IgD-negative memory B cell (primary cell): ENCODE results near the gene LARP6. TPM values are rescaled to one million over a fixed set of nuclear protein-coding genes. Genes with fewer than 3 reads are reported as not detected.

ENCODE experiments used
- H3K27ac Mint-ChIP-seq, 3 donors: one replicate each; pipeline ENCODE4 v1.8.0; 2020 to 2022; ENCODE audit warnings: mild to moderate bottlenecking in 3 of 3, mixed read lengths in 3 of 3, moderate library complexity in 1 of 3
- H3K27me3 Mint-ChIP-seq: one replicate; pipeline ENCODE4 v1.8.0; 2021; ENCODE audit warnings: mixed read lengths
- H3K36me3 Mint-ChIP-seq: one replicate; pipeline ENCODE4 v1.8.0; 2020; ENCODE audit warnings: mild to moderate bottlenecking, mixed read lengths
- H3K4me1 Mint-ChIP-seq, 3 donors: one replicate each; pipeline ENCODE4 v1.8.0; 2020 to 2022; ENCODE audit warnings: mixed read lengths in 3 of 3, mild to moderate bottlenecking in 1 of 3
- H3K4me3 Mint-ChIP-seq, 4 donors: one replicate each; pipeline ENCODE4 v1.8.0; 2020 to 2022; ENCODE audit warnings: mild to moderate bottlenecking in 4 of 4, mixed read lengths in 4 of 4, moderate library complexity in 3 of 4
- H3K9me3 Mint-ChIP-seq, 3 donors: one replicate each; pipeline ENCODE4 v1.8.0; 2020 to 2021; ENCODE audit warnings: mixed read lengths in 3 of 3, mild to moderate bottlenecking in 1 of 3
- polyA plus RNA-seq: library from polyadenylated mRNA; unstranded; fragments of 300-500 nt; fragmentation: Illumina TruSeq; gene quantifications from one replicate; pipeline ENCODE4 v1.2.3, GENCODE V29; 2021

Gene LARP6
- polyA plus RNA-seq, 1 donor from 2014 or later = not detected

GRCh38 chr15:70852501-70853317 lies 1.2 kb downstream of the LARP6 start:
- H3K9me3 Mint-ChIP-seq = no peaks in the 10 kb centered on the region
- no peaks in the 10 kb centered on the region for H3K36me3 Mint-ChIP-seq
- H3K4me3 Mint-ChIP-seq = peak overlapping the region in 3 of 4 donors; percentile 21 to 82 (median 55)
- H3K27me3 Mint-ChIP-seq = peaks cover 53% of the 10 kb centered on the region
- peaks cover 0 to 5% (median 5%) of the 10 kb centered on the region in 3 donors for H3K4me1 Mint-ChIP-seq
- no peak overlapping the region for H3K27ac Mint-ChIP-seq

DNA sequence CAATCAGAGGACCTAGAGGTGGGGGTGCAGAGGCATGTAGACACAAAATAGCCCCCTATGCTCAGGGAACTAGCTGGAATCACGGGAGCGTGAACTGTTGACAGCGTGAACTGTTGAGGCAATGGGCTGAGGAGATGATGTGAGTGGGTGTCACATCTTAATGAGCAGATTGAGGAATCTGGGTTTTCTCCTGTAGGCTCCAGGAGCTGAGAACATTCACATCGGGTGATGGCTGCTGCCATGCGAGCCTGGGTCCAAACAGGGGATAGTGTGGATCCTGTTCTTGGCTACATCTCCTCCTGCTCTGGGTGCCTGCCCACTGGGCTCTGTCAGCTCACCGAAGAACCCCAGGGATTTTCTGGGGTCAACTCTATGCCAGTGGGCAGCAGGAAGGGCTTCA lies 2.1 kb downstream of the LARP6 start:
- Mint-ChIP-seq H3K36me3 (no peaks in the 10 kb centered on the region), H3K9me3 (no peaks in the 10 kb centered on the region), H3K4me1 (peaks cover 0 to 5% (median 5%) of the 10 kb centered on the region in 3 donors), H3K4me3 (peak overlapping the region in 1 of 4 donors; percentile 0), H3K27ac (no peak overlapping the region), H3K27me3 (peaks cover 56% of the 10 kb centered on the region)

- Mint-ChIP-seq H3K27me3 (peaks cover 17% of the 10 kb centered on the region), H3K36me3 (peaks cover 2% of the 10 kb centered on the region), H3K27ac (peak overlapping the region in 1 of 3 donors; percentile 41), H3K4me1 (no peaks in the 10 kb centered on the region), H3K4me3 (no peak overlapping the region), H3K9me3 (peaks cover 0 to 2% (median 0%) of the 10 kb centered on the region in 3 donors)
Measured at GRCh38 chr15:70845602-70846360, 8.2 kb downstream of the LARP6 start.

DNA sequence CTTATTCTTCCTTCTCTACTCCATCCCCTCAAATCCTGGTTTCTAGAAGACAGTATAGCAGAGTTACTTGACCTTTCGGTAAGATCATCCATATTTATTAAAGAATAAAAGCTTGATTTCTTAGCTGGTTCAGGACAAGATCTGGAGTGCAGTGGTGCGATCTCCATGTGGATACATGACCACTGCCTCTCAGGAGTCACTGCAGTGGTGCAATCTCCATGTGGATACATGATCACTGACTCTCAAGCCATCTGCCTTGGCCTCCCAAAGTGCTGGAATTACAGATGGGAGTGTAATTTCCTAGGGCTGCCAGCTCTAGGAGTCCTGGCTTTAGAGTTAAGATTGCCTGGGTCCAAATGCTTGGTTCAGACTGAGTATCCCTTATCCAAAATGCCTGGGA lies 16.5 kb downstream of the LARP6 start:
- Mint-ChIP-seq H3K4me3 (no peak overlapping the region), H3K36me3 (peaks cover 6% of the 10 kb centered on the region), H3K4me1 (no peaks in the 10 kb centered on the region), H3K27ac (no peak overlapping the region), H3K27me3 (no peaks in the 10 kb centered on the region), H3K9me3 (peaks cover 0 to under 1% (median 0%) of the 10 kb centered on the region in 3 donors)

DNA sequence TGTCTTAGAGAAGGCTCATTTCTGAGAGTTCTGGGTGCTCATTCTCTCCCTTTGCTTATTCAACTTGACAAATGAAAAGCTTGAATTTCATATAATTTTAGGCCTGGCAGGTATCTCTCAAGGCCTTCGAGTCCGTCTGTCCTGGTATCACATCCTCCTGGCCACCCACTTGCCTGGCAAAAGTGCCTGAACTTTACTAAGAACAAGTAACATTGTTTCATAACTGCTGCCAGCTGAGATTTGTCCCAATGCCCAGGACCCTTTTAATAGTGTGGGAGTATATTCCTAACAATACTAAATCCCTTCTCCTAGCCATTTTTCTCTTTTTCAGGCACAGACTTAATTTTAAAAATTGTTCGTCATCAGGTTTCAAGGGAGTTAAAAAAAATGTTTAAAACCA lies 18.1 kb downstream of the LARP6 start:
- H3K27me3 Mint-ChIP-seq = no peaks in the 10 kb centered on the region
- peak overlapping the region in 1 of 3 donors; percentile 54 for H3K27ac Mint-ChIP-seq
- H3K4me3 Mint-ChIP-seq = no peak overlapping the region

GRCh38 chr15:70835415-70835814 lies 18.5 kb downstream of the LARP6 start:
- Mint-ChIP-seq H3K4me1 (no peaks in the 10 kb centered on the region), H3K27me3 (no peaks in the 10 kb centered on the region), H3K36me3 (peaks cover 5% of the 10 kb centered on the region), H3K27ac (no peak overlapping the region), H3K9me3 (peaks cover 0 to 2% (median 0%) of the 10 kb centered on the region in 3 donors), H3K4me3 (no peak overlapping the region)

More for the DNA sequence above, 18.1 kb downstream of the LARP6 start:
- H3K9me3 Mint-ChIP-seq = peaks cover 0 to 2% (median 0%) of the 10 kb centered on the region in 3 donors
- H3K36me3 Mint-ChIP-seq = peaks cover 5% of the 10 kb centered on the region
- no peaks in the 10 kb centered on the region for H3K4me1 Mint-ChIP-seq

- H3K27ac Mint-ChIP-seq = no peak overlapping the region
- H3K4me1 Mint-ChIP-seq = no peaks in the 10 kb centered on the region
- H3K36me3 Mint-ChIP-seq = peaks cover 5% of the 10 kb centered on the region
- no peaks in the 10 kb centered on the region for H3K27me3 Mint-ChIP-seq
- H3K4me3 Mint-ChIP-seq = no peak overlapping the region
- H3K9me3 Mint-ChIP-seq = peaks cover 0 to 2% (median 0%) of the 10 kb centered on the region in 3 donors
Measured at GRCh38 chr15:70834999-70835398, 19.0 kb downstream of the LARP6 start.

- Mint-ChIP-seq H3K27me3 (no peaks in the 10 kb centered on the region), H3K4me1 (no peaks in the 10 kb centered on the region), H3K27ac (no peak overlapping the region), H3K9me3 (peaks cover 0 to 2% (median 0%) of the 10 kb centered on the region in 3 donors), H3K4me3 (no peak overlapping the region), H3K36me3 (peaks cover 5% of the 10 kb centered on the region)
Measured at GRCh38 chr15:70833861-70834765, 19.8 kb downstream of the LARP6 start.

DNA sequence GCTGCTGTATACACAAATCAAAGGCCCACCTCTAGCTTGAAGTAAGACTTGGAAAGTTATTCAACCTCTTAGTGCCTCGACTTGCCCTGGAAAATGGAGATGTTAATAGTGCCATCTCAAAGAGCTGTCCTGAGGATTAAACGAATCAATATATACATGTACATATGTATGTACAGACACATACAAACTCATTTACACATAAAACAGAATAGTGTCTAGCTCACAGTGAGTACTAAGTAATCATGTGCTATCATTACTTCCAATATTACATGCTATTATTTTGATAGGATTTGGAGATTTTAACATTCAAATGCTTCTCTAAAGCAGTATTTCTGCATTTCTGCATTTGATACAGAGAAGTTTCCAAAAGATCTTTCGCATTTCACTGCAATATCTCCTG lies 20.5 kb downstream of the LARP6 start:
- Mint-ChIP-seq H3K4me3 (no peak overlapping the region), H3K27me3 (no peaks in the 10 kb centered on the region)

GRCh38 chr15:70832176-70832575 lies 21.8 kb downstream of the LARP6 start:
- Mint-ChIP-seq H3K36me3 (peaks cover 5% of the 10 kb centered on the region), H3K9me3 (peaks cover 0 to 2% (median 0%) of the 10 kb centered on the region in 3 donors), H3K27ac (no peak overlapping the region)

More for the DNA sequence above, 20.5 kb downstream of the LARP6 start:
- H3K9me3 Mint-ChIP-seq = peaks cover 0 to 2% (median 0%) of the 10 kb centered on the region in 3 donors
- no peak overlapping the region for H3K27ac Mint-ChIP-seq
- no peaks in the 10 kb centered on the region for H3K4me1 Mint-ChIP-seq
- peaks cover 5% of the 10 kb centered on the region for H3K36me3 Mint-ChIP-seq

DNA sequence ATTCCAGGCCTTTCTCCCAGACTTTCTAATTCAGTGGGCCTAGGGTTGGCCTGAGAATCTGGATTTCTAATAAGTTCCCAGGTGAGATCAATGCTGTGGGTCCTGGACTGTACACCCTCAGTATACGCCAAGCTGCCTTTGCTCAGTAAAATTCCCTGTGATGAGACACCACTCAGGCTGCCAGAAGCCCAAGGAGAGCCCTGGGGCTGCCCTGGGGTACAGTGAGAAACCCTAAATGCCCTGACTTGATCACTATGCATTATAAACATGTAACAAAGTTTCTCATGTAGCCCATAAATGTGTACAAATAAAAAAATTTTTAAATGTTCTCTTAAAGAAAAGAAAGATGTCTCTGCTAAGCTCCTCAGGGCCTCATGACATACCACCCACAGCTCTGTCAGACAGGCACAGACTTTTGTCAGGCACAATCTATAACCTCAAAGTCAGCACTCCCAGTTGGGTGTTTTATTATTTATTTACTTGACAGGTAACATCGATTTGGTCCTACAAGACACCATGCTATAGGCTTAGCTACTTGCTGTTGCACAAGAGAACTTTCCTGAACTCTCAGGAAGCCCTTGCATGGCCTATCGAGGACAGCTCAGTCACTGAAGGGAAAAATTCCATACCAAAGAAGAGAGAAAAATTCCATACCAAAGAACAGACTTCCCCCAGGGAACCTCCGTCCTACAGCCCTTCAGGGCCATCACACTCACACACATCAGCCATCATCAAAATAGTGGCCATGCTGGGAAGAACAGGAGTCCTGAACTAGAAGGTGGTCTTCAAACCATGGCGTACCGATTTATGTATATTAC lies 22.7 kb downstream of the LARP6 start:
- Mint-ChIP-seq H3K27ac (no peak overlapping the region), H3K36me3 (peaks cover 2% of the 10 kb centered on the region), H3K27me3 (peaks cover 2% of the 10 kb centered on the region), H3K4me3 (no peak overlapping the region), H3K4me1 (no peaks in the 10 kb centered on the region), H3K9me3 (peaks cover 0 to 2% (median 0%) of the 10 kb centered on the region in 3 donors)

More at GRCh38 chr15:70832176-70832575, 21.8 kb downstream of the LARP6 start:
- H3K4me3 Mint-ChIP-seq = no peak overlapping the region
- H3K4me1 Mint-ChIP-seq = no peaks in the 10 kb centered on the region
- H3K27me3 Mint-ChIP-seq = no peaks in the 10 kb centered on the region

DNA sequence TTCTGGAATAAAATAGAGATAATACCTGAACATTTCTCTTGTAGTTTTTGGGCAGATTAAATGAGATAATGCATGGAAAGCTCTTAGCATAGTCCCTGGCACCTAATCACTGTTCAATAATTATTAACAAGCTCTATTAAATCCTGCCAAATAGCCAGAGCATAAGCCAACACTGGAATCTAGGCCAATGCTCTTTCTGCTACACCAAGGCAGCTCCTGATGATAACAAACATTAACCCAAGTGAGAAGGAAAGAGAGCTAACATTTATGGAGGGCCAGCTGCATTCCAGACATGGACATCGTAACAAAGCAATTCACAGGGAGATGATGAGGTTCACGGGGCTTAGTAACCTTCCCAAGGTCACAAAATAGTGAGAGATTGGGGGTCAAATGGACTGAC lies 23.3 kb downstream of the LARP6 start:
- Mint-ChIP-seq H3K27ac (no peak overlapping the region), H3K27me3 (peaks cover 3% of the 10 kb centered on the region), H3K4me3 (no peak overlapping the region), H3K9me3 (peaks cover 0 to 2% (median 0%) of the 10 kb centered on the region in 3 donors), H3K36me3 (peaks cover 2% of the 10 kb centered on the region), H3K4me1 (no peaks in the 10 kb centered on the region)

DNA sequence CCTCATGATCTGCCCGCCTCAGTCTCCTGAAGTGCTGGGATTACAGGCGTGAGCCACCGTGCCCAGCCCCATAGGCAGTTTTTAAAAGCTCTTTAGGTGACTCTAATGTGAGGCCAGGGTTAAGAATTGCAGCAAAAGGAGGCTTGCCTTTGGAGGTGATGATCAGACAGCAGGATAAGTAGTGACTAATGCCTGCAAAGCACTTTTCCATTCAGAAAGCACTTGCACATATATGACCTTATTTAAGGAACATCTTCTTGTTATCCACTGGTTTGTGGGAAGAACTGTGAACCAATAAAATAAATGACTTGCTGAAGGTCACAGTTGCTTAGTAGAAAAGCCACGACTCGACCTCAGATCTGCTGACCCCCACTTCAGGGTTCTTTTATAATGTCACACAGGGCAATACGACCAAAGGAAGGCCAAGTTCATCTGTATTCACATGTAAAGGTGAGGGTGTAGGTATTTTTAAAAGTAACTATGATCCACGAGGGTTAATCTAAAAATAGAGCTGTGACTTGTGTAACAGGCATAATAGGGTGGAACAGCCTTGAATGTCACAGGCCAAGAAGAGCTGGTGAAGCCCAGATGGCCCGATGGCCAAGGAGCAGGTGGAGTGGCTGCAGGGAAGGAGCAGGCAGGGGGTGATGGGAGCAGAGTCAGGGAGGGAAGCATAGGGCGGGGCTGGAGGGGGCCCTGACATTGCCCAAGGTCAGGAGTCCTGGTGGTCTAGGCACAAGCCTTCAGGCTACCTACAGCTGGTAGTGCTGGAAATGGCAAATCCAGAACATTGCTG lies 24.4 kb downstream of the LARP6 start:
- no peak overlapping the region for H3K4me3 Mint-ChIP-seq

More for the DNA sequence above, 24.4 kb downstream of the LARP6 start:
- Mint-ChIP-seq H3K9me3 (peaks cover 0 to 2% (median 0%) of the 10 kb centered on the region in 3 donors), H3K27ac (no peak overlapping the region), H3K36me3 (peaks cover 2% of the 10 kb centered on the region), H3K27me3 (peaks cover 3% of the 10 kb centered on the region), H3K4me1 (peaks cover 0 to 1% (median 0%) of the 10 kb centered on the region in 3 donors)
